Astrocyte of the spinal cord (primary cell): Measurements from ENCODE around the gene IFNA13.

Source experiments
- DNase-seq: peaks from one replicate; pipeline ENCODE4 v3.0.0; 2011; ENCODE audit warnings: low read depth, low spot score
- H3K4me3 ChIP-seq: 2 replicates; pipeline ENCODE4 v1.5.1; 2011; ENCODE audit warnings: low read depth, mild to moderate bottlenecking, low read length, moderate library complexity
- CTCF ChIP-seq: IDR thresholded peaks from 2 replicates; pipeline ENCODE4 v1.5.1; 2012; ENCODE audit warnings: low read depth, mild to moderate bottlenecking, low read length, inconsistent platforms
- in situ Hi-C: cut with HindIII; loops from 2 replicates; pipeline ENCODE4 v1.10.0; 2017; ENCODE audit warnings: low sequenced_read_pairs

IFNA13 gene

GRCh38 chr9:21317956-21318923 lies 49.6 kb downstream of the IFNA13 start:
- in situ Hi-C loops, result no loop called here
- H3K4me3 ChIP-seq, result no peak overlapping the region
- peak; percentile 74 for TF ChIP-seq CTCF
- peak; percentile 55 for DNase-seq
